K562 (cell line): ENCODE measurements around the gene PCDH9.

Experiments
- DACH1 ChIP-seq: fragments of 450-650 bp; IDR thresholded peaks from 2 replicates; pipeline ENCODE4 v1.6.1; 2018; ENCODE audit not compliant: partially characterized antibody
- EP300 ChIP-seq: IDR thresholded peaks from 2 replicates; pipeline ENCODE4 v1.6.1; 2012; ENCODE audit warnings: low read length, improper control_type of control experiment
- EZH2 ChIP-seq: IDR thresholded peaks from 2 replicates; pipeline ENCODE4 v1.6.1; 2012; ENCODE audit warnings: low read depth, mild to moderate bottlenecking, inconsistent platforms, low read length, borderline replicate concordance
- POLR2AphosphoS2 ChIP-seq: IDR thresholded peaks from 2 replicates; pipeline ENCODE4 v1.6.1; 2012; ENCODE audit warnings: low read length, improper control_type of control experiment
- SETDB1 ChIP-seq: IDR thresholded peaks from one replicate; pipeline ENCODE4 v1.6.1; 2012; ENCODE audit warnings: low read length, control low read depth, inconsistent platforms
- ZFX ChIP-seq: sonication (generic); formaldehyde crosslinking; IDR thresholded peaks from 2 replicates; pipeline ENCODE4 v1.8.0; 2022; ENCODE audit warnings: mild to moderate bottlenecking, missing genetic modification reagents, moderate library complexity
- ZKSCAN8 ChIP-seq: fragments of 200-800 bp; sonication (Bioruptor generic); IDR thresholded peaks from 2 replicates; pipeline ENCODE4 v1.6.1; 2016; ENCODE audit warnings: missing genetic modification characterization, missing compliant biosample characterization
- ZNF551 ChIP-seq: fragments of 250-450 bp; sonication (Bioruptor Pico); IDR thresholded peaks from 2 replicates; pipeline ENCODE4 v1.5.0; 2021; ENCODE audit warnings: mild to moderate bottlenecking, moderate library complexity

- TF ChIP-seq ZFX (CRISPR knock-in tag) (no peak), ZKSCAN8 (CRISPR knock-in tag) (no peak), ZNF551 (CRISPR knock-in tag) (no peak), SETDB1 (no peak), EZH2 (no peak), DACH1 (no peak), POLR2AphosphoS2 (no peak), EP300 (no peak)
Measured at GRCh38 chr13:66774046-66774445, 456.1 kb downstream of the PCDH9 start.
